B cell (primary cell): ENCODE data around the gene KPNB1. TPM values are rescaled to one million over a fixed set of nuclear protein-coding genes. Genes with fewer than 3 reads are reported as not detected.

ENCODE experiments used
- ATAC-seq: fragments of 200-7000 bp; cut with Tn5 transposase; one replicate; pipeline ENCODE4 v1.10.0; 2021; ENCODE audit warnings: low read depth, mild to moderate bottlenecking, moderate number of reproducible peaks, moderate library complexity
- CTCF ChIA-PET: fragments of 350-600 bp; sonication (Branson Sonifier 250); formaldehyde crosslinking; loops from one replicate; lab custom pipeline; 2021; ENCODE audit warnings: antibody characterized with exemption, inconsistent platforms; lab: Charles Lee
- POLR2A ChIA-PET: fragments of 350-600 bp; sonication (Branson Sonifier 250); formaldehyde crosslinking; loops from one replicate; lab custom pipeline; 2021; ENCODE audit warnings: antibody characterized with exemption; lab: Charles Lee
- DNase-seq: peaks from one replicate; pipeline ENCODE4 v3.0.0; 2013
- H2AFZ ChIP-seq: 2 replicates; pipeline ENCODE4 v1.6.1; 2012; ENCODE audit warnings: mild to moderate bottlenecking, low read depth, low read length; ENCODE audit not compliant: insufficient read depth, poor library complexity, severe bottlenecking
- H3K27ac ChIP-seq, 2 donors: 1 replicate in 1 of 2; 2 replicates in 1 of 2; pipeline ENCODE4 v1.5.1; 2012 to 2013; ENCODE audit warnings: low read length in 2 of 2, mild to moderate bottlenecking in 2 of 2, moderate library complexity in 1 of 2
- H3K27me3 ChIP-seq, 4 experiments: fragments of 200-600 bp in 1 of 4; sonication (generic) in 1 of 4; replicated peaks in 1 of 4; 1 replicate in 2 of 4; 2 replicates in 2 of 4; pipeline versions ENCODE4 v1.6.1 to v1.7.0; 2013 to 2016; ENCODE audit warnings: low read length in 3 of 4, mild to moderate bottlenecking in 2 of 4, mixed read lengths in 1 of 4, moderate library complexity in 1 of 4; ENCODE audit not compliant: insufficient read depth in 4 of 4, control insufficient read depth in 3 of 4; ENCODE audit errors: control extremely low read depth in 1 of 4
- H3K36me3 ChIP-seq, 2 experiments: replicated peaks in 1 of 2; 1 replicate in 1 of 2; 2 replicates in 1 of 2; pipeline versions ENCODE4 v1.6.1 to v1.7.1; 2013; ENCODE audit warnings: low read length in 1 of 2; ENCODE audit not compliant: insufficient read depth in 2 of 2, control insufficient read depth in 1 of 2; ENCODE audit errors: control extremely low read depth in 1 of 2, extremely low read depth in 1 of 2
- H3K4me1 ChIP-seq, 2 donors: fragments of 200-600 bp in 1 of 2; sonication (generic) in 1 of 2; 1 replicate in 1 of 2; 2 replicates in 1 of 2; pipeline versions ENCODE4 v1.5.1 to v1.6.1; 2013 to 2017; ENCODE audit warnings: low read length in 2 of 2; ENCODE audit not compliant: control insufficient read depth in 2 of 2, insufficient read depth in 2 of 2
- H3K4me2 ChIP-seq: replicated peaks from 2 replicates; pipeline ENCODE3; 2012; ENCODE audit warnings: mild to moderate bottlenecking, low read depth, low read length; ENCODE audit not compliant: poor library complexity, severe bottlenecking
- H3K4me3 ChIP-seq, 5 experiments: fragments of 200-600 bp in 1 of 5; sonication (generic) in 1 of 5; 1 replicate in 3 of 5; 2 replicates in 2 of 5; pipeline versions ENCODE4 v1.5.1 to v1.7.0; 2011 to 2016; ENCODE audit warnings: low read length in 4 of 5, mild to moderate bottlenecking in 4 of 5, low read depth in 2 of 5, control low read depth in 1 of 5, moderate library complexity in 1 of 5; ENCODE audit not compliant: insufficient read depth in 1 of 5; ENCODE audit errors: control extremely low read depth in 1 of 5, extremely low read depth in 1 of 5
- H3K79me2 ChIP-seq: fragments of 200-600 bp; sonication (generic); one replicate; pipeline ENCODE4 v1.6.0; 2016; ENCODE audit warnings: low read length; ENCODE audit not compliant: control insufficient read depth, insufficient read depth
- H3K9ac ChIP-seq: fragments of 200-600 bp; sonication (generic); 2 replicates; pipeline ENCODE4 v1.6.1; 2017; ENCODE audit warnings: mild to moderate bottlenecking, low read length, moderate library complexity
- H3K9me3 ChIP-seq, 3 donors: one replicate each; pipeline versions ENCODE4 v1.6.1 to v1.7.1; 2013; ENCODE audit warnings: low read length in 2 of 3; ENCODE audit not compliant: control insufficient read depth in 2 of 3, insufficient read depth in 1 of 3; ENCODE audit errors: control extremely low read depth in 1 of 3
- H4K20me1 ChIP-seq: 2 replicates; pipeline ENCODE4 v1.6.0; 2012; ENCODE audit warnings: mild to moderate bottlenecking, low read length; ENCODE audit not compliant: insufficient read depth, control insufficient read depth, poor library complexity, severe bottlenecking
- H3K27ac Mint-ChIP-seq: one replicate; pipeline ENCODE4 v1.8.0; 2021; ENCODE audit warnings: mixed read lengths
- H3K27me3 Mint-ChIP-seq: one replicate; pipeline ENCODE4 v1.8.0; 2021; ENCODE audit warnings: mixed read lengths
- H3K4me1 Mint-ChIP-seq: one replicate; pipeline ENCODE4 v1.8.0; 2021; ENCODE audit warnings: mixed read lengths
- H3K4me3 Mint-ChIP-seq: one replicate; pipeline ENCODE4 v1.8.0; 2021; ENCODE audit warnings: mixed read lengths
- H3K9me3 Mint-ChIP-seq: one replicate; pipeline ENCODE4 v1.8.0; 2022; ENCODE audit warnings: mixed read lengths; ENCODE audit not compliant: insufficient read depth
- EZH2 ChIP-seq: IDR thresholded peaks from 2 replicates; pipeline ENCODE4 v1.6.1; 2012; ENCODE audit warnings: borderline replicate concordance, low read depth, mild to moderate bottlenecking, moderate library complexity, low read length; ENCODE audit not compliant: insufficient read depth, poor library complexity, severe bottlenecking
- WGBS: methylation state at CpG from one replicate; pipeline ENCODE4 v1.1.5; 2013; ENCODE audit warnings: missing lambda C conversion rate; ENCODE audit not compliant: insufficient coverage; 5-methylcytosine and 5-hydroxymethylcytosine counted together
- intact Hi-C: fragments of 100-400 bp; cut with micrococcal nuclease; formaldehyde crosslinking; loops from one replicate; pipeline ENCODE4 v1.10.0; 2022
- polyA plus RNA-seq: library from polyadenylated mRNA; depleted of rRNA; stranded (reverse); fragments of >200 nt; gene quantifications from 2 replicates; pipeline ENCODE4 v1.2.3, GENCODE V29; 2012
- total RNA-seq, 2 donors: library from RNA; stranded (reverse); fragments of 120-200 nt in 1 of 2; gene quantifications; 1 replicate in 1 of 2; 2 replicates in 1 of 2; pipeline versions ENCODE4 v1.2.3 to v1.2.4, GENCODE V29; 2013 to 2022
- TF ChIP-seq, protein P1 (sequence below): fragments of 200-600 bp; IDR thresholded peaks from one replicate; pipeline ENCODE4 v1.8.0; 2022; ENCODE audit warnings: antibody characterized with exemption, mild to moderate bottlenecking

KPNB1 gene
- total and polyA plus RNA-seq, 2 donors (not counting 1 experiment from before 2014, with no cell fraction given) = 60.6 to 278 TPM

- H2AFZ ChIP-seq = no peak overlapping the region
- no peak overlapping the region for H3K4me2 ChIP-seq
- H3K27me3 ChIP-seq = peaks cover 0 to 10% (median 2%) of the 10 kb centered on the region in 4 experiments
- H3K27me3 Mint-ChIP-seq = peaks cover 11% of the 10 kb centered on the region
- peaks cover 39% of the 10 kb centered on the region for H3K4me1 Mint-ChIP-seq
- H3K4me3 Mint-ChIP-seq = no peak overlapping the region
- H3K9me3 ChIP-seq = no peaks in the 10 kb centered on the region
- H3K9ac ChIP-seq = no peak overlapping the region
- no peak overlapping the region for H3K27ac ChIP-seq
- TF ChIP-seq, protein P1, sequence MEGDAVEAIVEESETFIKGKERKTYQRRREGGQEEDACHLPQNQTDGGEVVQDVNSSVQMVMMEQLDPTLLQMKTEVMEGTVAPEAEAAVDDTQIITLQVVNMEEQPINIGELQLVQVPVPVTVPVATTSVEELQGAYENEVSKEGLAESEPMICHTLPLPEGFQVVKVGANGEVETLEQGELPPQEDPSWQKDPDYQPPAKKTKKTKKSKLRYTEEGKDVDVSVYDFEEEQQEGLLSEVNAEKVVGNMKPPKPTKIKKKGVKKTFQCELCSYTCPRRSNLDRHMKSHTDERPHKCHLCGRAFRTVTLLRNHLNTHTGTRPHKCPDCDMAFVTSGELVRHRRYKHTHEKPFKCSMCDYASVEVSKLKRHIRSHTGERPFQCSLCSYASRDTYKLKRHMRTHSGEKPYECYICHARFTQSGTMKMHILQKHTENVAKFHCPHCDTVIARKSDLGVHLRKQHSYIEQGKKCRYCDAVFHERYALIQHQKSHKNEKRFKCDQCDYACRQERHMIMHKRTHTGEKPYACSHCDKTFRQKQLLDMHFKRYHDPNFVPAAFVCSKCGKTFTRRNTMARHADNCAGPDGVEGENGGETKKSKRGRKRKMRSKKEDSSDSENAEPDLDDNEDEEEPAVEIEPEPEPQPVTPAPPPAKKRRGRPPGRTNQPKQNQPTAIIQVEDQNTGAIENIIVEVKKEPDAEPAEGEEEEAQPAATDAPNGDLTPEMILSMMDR = no peak
- no peak for TF ChIP-seq EZH2
- DNase-seq (no peak), ATAC-seq (no peak)
- WGBS = no CpG with 5 or more reads among the region's 4 CpGs
- H3K4me1 ChIP-seq = peaks cover 27 to 38% of the 10 kb centered on the region in 2 donors
- intact Hi-C loops = no loop called here
- ChIA-PET CTCF (interaction anchor here (1.0 to 1.1 kb wide), 3 partner anchors 15 to 32 kb away, joined by 3 to 4 read pairs (median 3); no protein-coding TSS in a partner anchor), POLR2A (no interaction called here)
- no peaks in the 10 kb centered on the region for H3K36me3 ChIP-seq
- no peaks in the 10 kb centered on the region for H3K9me3 Mint-ChIP-seq
- no peak overlapping the region for H3K27ac Mint-ChIP-seq
- no peaks in the 10 kb centered on the region for H4K20me1 ChIP-seq
- H3K4me3 ChIP-seq = no peak overlapping the region
- H3K79me2 ChIP-seq = no peaks in the 10 kb centered on the region
These were observed 81.0 kb downstream of the KPNB1 start for GRCh38 chr17:47730681-47731080.

DNA sequence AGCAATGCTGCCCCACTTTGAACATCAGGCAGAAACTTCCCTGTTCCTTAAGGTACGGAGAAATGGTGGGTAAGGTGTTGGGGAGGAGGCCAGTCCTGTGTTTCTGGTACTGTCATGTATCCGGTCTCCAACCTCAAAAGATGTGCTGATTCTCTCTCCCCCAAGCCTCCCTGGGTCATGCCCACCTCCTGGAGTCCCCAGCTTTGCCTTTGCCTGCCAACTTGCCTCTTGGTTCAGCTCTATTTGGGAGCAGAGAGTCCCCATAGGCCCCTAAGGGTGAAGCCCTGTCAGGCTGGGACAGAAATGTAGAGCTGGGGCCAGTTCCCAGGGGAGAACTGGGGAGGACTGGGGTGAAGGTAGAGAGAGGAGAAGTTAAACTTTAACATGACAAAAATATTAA, 81.7 kb downstream of the KPNB1 start:
- POLR2A ChIA-PET = no interaction called here
- Histone ChIP-seq H3K36me3 (no peaks in the 10 kb centered on the region), H3K9ac (no peak overlapping the region), H3K79me2 (no peaks in the 10 kb centered on the region), H3K27me3 (peaks cover 0 to 7% (median 2%) of the 10 kb centered on the region in 4 experiments), H3K4me1 (peaks cover 31 to 45% of the 10 kb centered on the region in 2 donors), H3K4me3 (no peak overlapping the region), H2AFZ (no peak overlapping the region), H3K27ac (no peak overlapping the region), H4K20me1 (no peaks in the 10 kb centered on the region), H3K9me3 (no peaks in the 10 kb centered on the region), H3K4me2 (no peak overlapping the region)
- H3K27ac Mint-ChIP-seq = no peak overlapping the region
- no peak overlapping the region for H3K4me3 Mint-ChIP-seq
- peaks cover 46% of the 10 kb centered on the region for H3K4me1 Mint-ChIP-seq
- CTCF ChIA-PET = interaction anchor here (1.0 to 2.2 kb wide), 4 partner anchors 16 to 71 kb away, joined by 3 to 30 read pairs (median 4); no protein-coding TSS in a partner anchor
- TF ChIP-seq EZH2 = no peak
- TF ChIP-seq, protein P1 = no peak
- H3K27me3 Mint-ChIP-seq = peaks cover 4% of the 10 kb centered on the region
- WGBS = 94% methylated on average over 2 of the region's 2 CpGs
- ATAC-seq (no peak), DNase-seq (no peak)
- H3K9me3 Mint-ChIP-seq = no peaks in the 10 kb centered on the region
- intact Hi-C loops = no loop called here
